ENCODE results near the gene GLB1L2. TPM values are rescaled to one million over a fixed set of nuclear protein-coding genes. Genes with fewer than 3 reads are reported as not detected.
"Not testable (repeated sequence)": the region's sequence is repeated elsewhere in the genome, so short reads cannot be mapped to it uniquely, and the experiment has no call there.

Gene GLB1L2
- total and polyA plus RNA-seq, 2 donors, result 0.46 to 0.47 TPM

- H3K36me3 ChIP-seq (ENCODE audit: control insufficient read depth in 2 of 2, insufficient read depth in 2 of 2, low read length in 1 of 2), result no peaks in the 10 kb centered on the region
- H3K4me3 ChIP-seq (ENCODE audit: low read length in 2 of 2), result no peak overlapping the region
- 92% methylated on average over 3 of the region's 3 CpGs for WGBS
- DNase-seq (ENCODE audit: low read depth in 6 of 9, low spot score in 9 of 9), result no peak
- no peaks in the 10 kb centered on the region for H3K9me3 ChIP-seq (ENCODE audit: control insufficient read depth in 2 of 2, insufficient read depth in 1 of 2, low read length in 1 of 2)
- H3K27ac ChIP-seq (ENCODE audit: low read depth in 1 of 2, low read length in 1 of 2), result no peak overlapping the region
- H3K27me3 ChIP-seq (ENCODE audit: control insufficient read depth in 2 of 2, insufficient read depth in 1 of 2, low read length in 1 of 2), result peaks cover 0 to 6% of the 10 kb centered on the region in 2 donors
- no peaks in the 10 kb centered on the region for H3K4me1 ChIP-seq (ENCODE audit: control insufficient read depth in 2 of 2, insufficient read depth in 2 of 2, low read length in 2 of 2)
Observed at GRCh38 chr11:134317103-134317502, 14.7 kb upstream of the GLB1L2 start.

GRCh38 chr11:134321373-134321772 lies 10.4 kb upstream of the GLB1L2 start:
- not testable (repeated sequence) for DNase-seq (ENCODE audit: low read depth in 6 of 9, low spot score in 9 of 9); H3K9me3 ChIP-seq (ENCODE audit: control insufficient read depth in 2 of 2, insufficient read depth in 1 of 2, low read length in 1 of 2); H3K27me3 ChIP-seq (ENCODE audit: control insufficient read depth in 2 of 2, insufficient read depth in 1 of 2, low read length in 1 of 2); H3K4me3 ChIP-seq (ENCODE audit: low read length in 2 of 2); H3K36me3 ChIP-seq (ENCODE audit: control insufficient read depth in 2 of 2, insufficient read depth in 2 of 2, low read length in 1 of 2); H3K4me1 ChIP-seq (ENCODE audit: control insufficient read depth in 2 of 2, insufficient read depth in 2 of 2, low read length in 2 of 2); H3K27ac ChIP-seq (ENCODE audit: low read depth in 1 of 2, low read length in 1 of 2)
- 97% methylated on average over 2 of the region's 2 CpGs for WGBS

DNA sequence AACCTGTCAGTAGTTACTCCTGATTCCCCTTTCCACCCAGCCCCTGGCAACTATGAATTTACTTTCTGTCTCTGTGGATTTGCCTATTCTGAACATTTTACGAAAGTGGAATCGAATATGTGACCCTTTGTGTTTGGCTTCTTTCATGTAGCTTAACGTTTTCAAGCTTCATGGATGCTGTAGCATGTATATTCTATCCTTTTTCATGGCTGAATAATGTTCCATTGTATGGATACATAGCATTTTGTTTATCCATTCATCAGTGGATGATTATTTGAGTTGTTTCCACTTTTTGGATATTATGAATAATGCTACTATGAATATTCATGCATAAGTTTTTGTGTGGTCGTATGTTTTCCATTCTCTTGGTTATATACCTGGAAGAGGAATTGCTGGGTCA lies 9.2 kb upstream of the GLB1L2 start:
- Histone ChIP-seq H3K27ac (ENCODE audit: low read depth in 1 of 2, low read length in 1 of 2) (no peak overlapping the region), H3K27me3 (ENCODE audit: control insufficient read depth in 2 of 2, insufficient read depth in 1 of 2, low read length in 1 of 2) (peaks cover 0 to 4% of the 10 kb centered on the region in 2 donors), H3K4me1 (ENCODE audit: control insufficient read depth in 2 of 2, insufficient read depth in 2 of 2, low read length in 2 of 2) (no peaks in the 10 kb centered on the region), H3K9me3 (ENCODE audit: control insufficient read depth in 2 of 2, insufficient read depth in 1 of 2, low read length in 1 of 2) (no peaks in the 10 kb centered on the region), H3K36me3 (ENCODE audit: control insufficient read depth in 2 of 2, insufficient read depth in 2 of 2, low read length in 1 of 2) (no peaks in the 10 kb centered on the region), H3K4me3 (ENCODE audit: low read length in 2 of 2) (no peak overlapping the region)
- DNase-seq (ENCODE audit: low read depth in 6 of 9, low spot score in 9 of 9), result no peak
- WGBS, result 93% methylated on average over 4 of the region's 4 CpGs

DNA sequence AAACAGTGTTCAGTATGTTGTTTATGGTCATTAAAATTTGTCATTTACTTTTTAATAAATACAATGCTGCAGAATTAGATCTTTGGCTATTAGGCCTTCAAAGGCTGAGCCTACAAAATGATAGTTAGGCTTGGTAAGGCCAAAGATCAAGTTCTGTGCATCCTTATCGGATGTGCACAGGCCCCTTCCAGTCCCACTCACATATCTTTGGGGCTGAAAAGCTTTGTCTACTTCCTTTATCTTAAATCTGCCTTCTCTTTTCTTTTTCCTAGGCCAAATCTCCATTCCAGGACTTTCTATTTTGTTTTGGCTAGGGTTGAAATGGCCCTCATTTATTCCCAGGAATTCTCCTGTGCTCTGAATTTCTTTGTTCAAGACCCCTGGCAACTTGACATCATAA lies 3.4 kb upstream of the GLB1L2 start:
- Histone ChIP-seq H3K4me1 (ENCODE audit: control insufficient read depth in 2 of 2, insufficient read depth in 2 of 2, low read length in 2 of 2) (peaks cover 0 to 11% of the 10 kb centered on the region in 2 donors), H3K27me3 (ENCODE audit: control insufficient read depth in 2 of 2, insufficient read depth in 1 of 2, low read length in 1 of 2) (peaks cover 24 to 44% of the 10 kb centered on the region in 2 donors), H3K4me3 (ENCODE audit: low read length in 2 of 2) (no peak overlapping the region), H3K36me3 (ENCODE audit: control insufficient read depth in 2 of 2, insufficient read depth in 2 of 2, low read length in 1 of 2) (no peaks in the 10 kb centered on the region), H3K9me3 (ENCODE audit: control insufficient read depth in 2 of 2, insufficient read depth in 1 of 2, low read length in 1 of 2) (no peaks in the 10 kb centered on the region), H3K27ac (ENCODE audit: low read depth in 1 of 2, low read length in 1 of 2) (no peak overlapping the region)
- 94% methylated on average over 1 of the region's 1 CpG for WGBS
- no peak for DNase-seq (ENCODE audit: low read depth in 6 of 9, low spot score in 9 of 9)

DNA sequence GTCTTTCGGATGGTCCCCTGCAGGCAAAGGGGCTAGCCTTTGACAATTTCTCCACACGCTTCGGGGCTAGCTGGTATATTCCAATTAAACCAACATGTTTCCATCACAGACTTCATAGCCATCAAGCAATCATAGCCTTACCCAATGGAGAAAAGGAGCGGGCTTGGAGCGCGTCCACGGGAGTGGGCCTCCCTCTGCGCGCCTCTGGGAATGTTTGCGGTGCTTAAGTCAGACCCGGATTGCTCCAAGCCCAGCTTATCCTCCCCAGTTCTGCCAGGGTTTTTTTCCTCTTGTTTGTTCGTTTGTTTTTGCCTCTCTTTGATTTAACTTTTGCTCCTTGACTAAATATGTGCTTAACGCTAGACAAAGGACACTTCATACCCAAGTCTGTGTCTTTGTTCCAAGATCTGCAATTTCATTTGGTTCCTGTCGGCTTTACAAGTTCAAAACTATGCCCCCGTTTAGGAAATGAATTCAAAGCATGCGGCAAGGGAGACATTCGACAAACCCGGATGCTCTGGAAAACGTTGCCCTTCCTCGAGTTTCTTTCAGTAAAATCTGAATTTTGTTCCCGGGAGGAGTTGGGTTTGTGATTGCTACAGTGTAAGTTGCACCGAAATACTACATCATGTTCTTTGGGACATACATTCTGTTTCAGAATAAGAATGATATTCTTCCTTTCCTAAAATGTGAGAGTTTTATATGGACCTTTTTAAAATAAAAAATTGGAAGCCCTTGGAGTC lies 1.0 kb upstream of the GLB1L2 start:
- 41% methylated on average over 22 of the region's 22 CpGs for WGBS
- H3K27me3 ChIP-seq (ENCODE audit: control insufficient read depth in 2 of 2, insufficient read depth in 1 of 2, low read length in 1 of 2), result peaks cover 24 to 53% of the 10 kb centered on the region in 2 donors
- no peak for DNase-seq (ENCODE audit: low read depth in 6 of 9, low spot score in 9 of 9)
- peak overlapping the region in 1 of 2 donors; percentile 39 for H3K4me3 ChIP-seq (ENCODE audit: low read length in 2 of 2)
- H3K4me1 ChIP-seq (ENCODE audit: control insufficient read depth in 2 of 2, insufficient read depth in 2 of 2, low read length in 2 of 2), result peaks cover 0 to 11% of the 10 kb centered on the region in 2 donors
- H3K27ac ChIP-seq (ENCODE audit: low read depth in 1 of 2, low read length in 1 of 2), result no peak overlapping the region
- no peaks in the 10 kb centered on the region for H3K9me3 ChIP-seq (ENCODE audit: control insufficient read depth in 2 of 2, insufficient read depth in 1 of 2, low read length in 1 of 2)
- no peaks in the 10 kb centered on the region for H3K36me3 ChIP-seq (ENCODE audit: control insufficient read depth in 2 of 2, insufficient read depth in 2 of 2, low read length in 1 of 2)

- H3K9me3 ChIP-seq (ENCODE audit: control insufficient read depth in 2 of 2, insufficient read depth in 1 of 2, low read length in 1 of 2), result no peaks in the 10 kb centered on the region
- 3% methylated on average over 40 of the region's 40 CpGs for WGBS
- peaks cover 24 to 52% of the 10 kb centered on the region in 2 donors for H3K27me3 ChIP-seq (ENCODE audit: control insufficient read depth in 2 of 2, insufficient read depth in 1 of 2, low read length in 1 of 2)
- H3K36me3 ChIP-seq (ENCODE audit: control insufficient read depth in 2 of 2, insufficient read depth in 2 of 2, low read length in 1 of 2), result no peaks in the 10 kb centered on the region
- no peak overlapping the region for H3K27ac ChIP-seq (ENCODE audit: low read depth in 1 of 2, low read length in 1 of 2)
- peak in 1 of 9 donors; percentile 17 for DNase-seq (ENCODE audit: low read depth in 6 of 9, low spot score in 9 of 9)
- H3K4me1 ChIP-seq (ENCODE audit: control insufficient read depth in 2 of 2, insufficient read depth in 2 of 2, low read length in 2 of 2), result peaks cover 0 to 11% of the 10 kb centered on the region in 2 donors
- H3K4me3 ChIP-seq (ENCODE audit: low read length in 2 of 2), result peak overlapping the region; percentile 40 to 54
Observed at GRCh38 chr11:134332189-134332631, 422 bp downstream of the GLB1L2 start.

- H3K27me3 ChIP-seq (ENCODE audit: control insufficient read depth in 2 of 2, insufficient read depth in 1 of 2, low read length in 1 of 2), result peaks cover 24 to 49% of the 10 kb centered on the region in 2 donors
- no peak for DNase-seq (ENCODE audit: low read depth in 6 of 9, low spot score in 9 of 9)
- WGBS, result 75% methylated on average over 7 of the region's 7 CpGs
- H3K4me3 ChIP-seq (ENCODE audit: low read length in 2 of 2), result no peak overlapping the region
- peaks cover 0 to 11% of the 10 kb centered on the region in 2 donors for H3K4me1 ChIP-seq (ENCODE audit: control insufficient read depth in 2 of 2, insufficient read depth in 2 of 2, low read length in 2 of 2)
- no peak overlapping the region for H3K27ac ChIP-seq (ENCODE audit: low read depth in 1 of 2, low read length in 1 of 2)
- no peaks in the 10 kb centered on the region for H3K9me3 ChIP-seq (ENCODE audit: control insufficient read depth in 2 of 2, insufficient read depth in 1 of 2, low read length in 1 of 2)
- no peaks in the 10 kb centered on the region for H3K36me3 ChIP-seq (ENCODE audit: control insufficient read depth in 2 of 2, insufficient read depth in 2 of 2, low read length in 1 of 2)
Observed at GRCh38 chr11:134332782-134333181, 994 bp downstream of the GLB1L2 start.

- WGBS, result 91% methylated on average over 7 of the region's 7 CpGs
- H3K9me3 ChIP-seq (ENCODE audit: control insufficient read depth in 2 of 2, insufficient read depth in 1 of 2, low read length in 1 of 2), result no peaks in the 10 kb centered on the region
- H3K27ac ChIP-seq (ENCODE audit: low read depth in 1 of 2, low read length in 1 of 2), result no peak overlapping the region
- H3K27me3 ChIP-seq (ENCODE audit: control insufficient read depth in 2 of 2, insufficient read depth in 1 of 2, low read length in 1 of 2), result peaks cover 24 to 49% of the 10 kb centered on the region in 2 donors
- no peak for DNase-seq (ENCODE audit: low read depth in 6 of 9, low spot score in 9 of 9)
- H3K36me3 ChIP-seq (ENCODE audit: control insufficient read depth in 2 of 2, insufficient read depth in 2 of 2, low read length in 1 of 2), result no peaks in the 10 kb centered on the region
- peaks cover 0 to 11% of the 10 kb centered on the region in 2 donors for H3K4me1 ChIP-seq (ENCODE audit: control insufficient read depth in 2 of 2, insufficient read depth in 2 of 2, low read length in 2 of 2)
- no peak overlapping the region for H3K4me3 ChIP-seq (ENCODE audit: low read length in 2 of 2)
Observed at GRCh38 chr11:134333312-134333711, 1.5 kb downstream of the GLB1L2 start.

GRCh38 chr11:134333946-134334345 lies 2.2 kb downstream of the GLB1L2 start:
- no peaks in the 10 kb centered on the region for H3K36me3 ChIP-seq (ENCODE audit: control insufficient read depth in 2 of 2, insufficient read depth in 2 of 2, low read length in 1 of 2)
- WGBS, result 77% methylated on average over 3 of the region's 3 CpGs

More at GRCh38 chr11:134333946-134334345, 2.2 kb downstream of the GLB1L2 start:
- no peak for DNase-seq (ENCODE audit: low read depth in 6 of 9, low spot score in 9 of 9)
- no peak overlapping the region for H3K4me3 ChIP-seq (ENCODE audit: low read length in 2 of 2)
- peaks cover 0 to 11% of the 10 kb centered on the region in 2 donors for H3K4me1 ChIP-seq (ENCODE audit: control insufficient read depth in 2 of 2, insufficient read depth in 2 of 2, low read length in 2 of 2)
- H3K9me3 ChIP-seq (ENCODE audit: control insufficient read depth in 2 of 2, insufficient read depth in 1 of 2, low read length in 1 of 2), result no peaks in the 10 kb centered on the region
- H3K27ac ChIP-seq (ENCODE audit: low read depth in 1 of 2, low read length in 1 of 2), result no peak overlapping the region
- H3K27me3 ChIP-seq (ENCODE audit: control insufficient read depth in 2 of 2, insufficient read depth in 1 of 2, low read length in 1 of 2), result peaks cover 24 to 49% of the 10 kb centered on the region in 2 donors

Measured in thymus (tissue), 11 donors.